Measurements from ENCODE around the gene FBN1. TPM values are rescaled to one million over a fixed set of nuclear protein-coding genes. Genes with fewer than 3 reads are reported as not detected.

FBN1 gene
- polyA plus RNA-seq, 3 donors: 91.0 to 113 (median 94.2) TPM

DNA sequence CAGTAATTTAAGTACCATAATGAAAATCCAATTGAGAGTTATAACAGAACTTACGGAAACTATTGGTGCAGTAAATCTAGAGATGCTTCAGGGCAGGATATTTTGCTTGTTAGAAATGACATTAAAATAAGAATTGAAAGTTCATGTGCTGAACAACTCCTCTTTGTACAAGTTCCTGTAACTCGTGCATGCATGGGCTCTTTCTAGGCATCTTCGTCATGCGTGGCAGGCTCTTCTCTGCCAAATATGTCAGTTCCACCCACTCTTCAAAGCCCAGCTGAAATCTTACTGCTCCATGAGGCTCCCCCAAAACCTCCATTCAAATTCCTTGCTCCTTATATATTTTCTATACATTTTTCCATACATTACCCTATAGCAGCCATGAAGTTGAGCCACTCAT, 48.7 kb downstream of the FBN1 start:
- no peak for DNase-seq (ENCODE audit: extremely low read depth in 1 of 11, low read depth in 9 of 11, low spot score in 4 of 11)

DNA sequence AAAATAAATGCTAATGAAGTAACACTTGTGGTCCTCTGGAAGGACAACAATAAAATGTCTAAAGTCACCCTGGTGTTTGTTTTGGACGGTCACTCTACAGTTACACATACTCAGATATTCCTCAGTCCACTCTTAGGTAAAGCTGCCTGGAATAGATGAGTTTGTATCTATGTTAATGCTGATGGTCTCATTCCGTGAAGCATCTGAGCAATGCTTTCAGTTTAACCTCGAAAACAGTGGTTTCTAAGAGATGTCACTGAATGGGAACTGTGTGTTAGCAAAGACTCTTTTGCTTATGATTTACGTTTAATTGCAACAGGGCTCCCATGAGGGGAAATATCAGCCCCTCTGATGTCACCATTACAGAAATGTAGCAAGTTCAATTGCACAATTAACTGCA, 49.1 kb downstream of the FBN1 start:
- no peak for DNase-seq (ENCODE audit: extremely low read depth in 1 of 11, low read depth in 9 of 11, low spot score in 4 of 11)

DNA sequence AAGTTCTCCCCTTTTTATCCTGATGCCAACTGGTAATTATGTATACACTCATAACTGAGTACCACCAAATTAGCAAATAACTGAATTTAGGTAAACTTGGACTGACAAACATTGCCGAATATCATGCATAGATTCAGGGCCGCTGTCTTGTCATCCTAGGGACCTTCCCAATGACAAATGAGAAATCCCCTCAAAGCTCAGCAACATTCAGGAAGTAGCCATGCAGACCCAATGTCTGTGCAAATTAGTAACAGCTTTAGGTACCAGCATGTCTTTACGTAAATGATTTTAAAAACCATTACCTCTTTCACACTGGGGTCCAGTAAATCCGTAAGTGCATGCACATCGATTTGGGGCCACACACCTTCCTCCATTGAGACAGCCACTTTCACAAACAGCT, 49.5 kb downstream of the FBN1 start:
- DNase-seq (ENCODE audit: extremely low read depth in 1 of 11, low read depth in 9 of 11, low spot score in 4 of 11): no peak

DNA sequence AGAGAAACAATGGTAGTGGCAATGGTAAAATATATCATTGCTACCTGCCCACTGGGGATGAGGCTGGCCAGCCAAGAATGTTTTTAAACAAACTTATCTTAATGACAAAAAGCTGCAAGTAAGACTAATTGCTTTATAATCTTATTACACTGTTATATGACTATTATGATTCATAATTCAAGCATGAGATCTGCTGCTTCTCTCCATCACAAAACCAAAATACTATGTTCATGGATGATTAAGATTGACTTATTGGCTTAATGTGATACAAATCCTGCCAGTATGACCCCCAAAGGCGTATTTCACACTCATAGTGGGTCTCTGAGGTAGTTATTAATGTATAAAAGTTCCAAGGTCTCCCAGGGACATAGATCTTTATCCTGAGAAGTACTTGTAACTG, 52.6 kb downstream of the FBN1 start:
- no peak for DNase-seq (ENCODE audit: extremely low read depth in 1 of 11, low read depth in 9 of 11, low spot score in 4 of 11)

DNA sequence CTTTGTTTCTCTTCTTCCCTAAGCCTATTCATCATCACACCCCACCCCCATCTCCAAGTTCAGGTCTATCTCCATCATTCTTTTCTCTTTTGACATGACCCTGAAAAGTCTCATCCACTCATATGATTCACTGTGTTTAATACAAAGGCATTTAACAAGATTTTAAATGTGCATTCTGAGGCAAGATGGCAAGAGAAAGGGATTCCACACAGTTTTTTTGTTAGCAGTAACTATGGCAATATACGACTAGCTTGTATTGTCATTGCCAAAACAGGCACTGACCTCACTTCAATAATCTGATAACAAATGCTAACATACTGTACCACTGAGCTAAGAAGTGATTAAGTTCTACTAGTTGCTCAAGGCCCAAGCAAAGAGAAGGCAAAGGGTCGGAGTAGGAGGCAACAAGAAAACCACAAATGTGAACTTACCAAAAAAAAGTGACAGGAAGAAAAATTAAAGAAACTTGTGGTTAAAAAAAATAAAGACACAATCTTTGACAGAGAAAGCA, 53.2 kb downstream of the FBN1 start:
- no peak for DNase-seq (ENCODE audit: extremely low read depth in 1 of 11, low read depth in 9 of 11, low spot score in 4 of 11)

DNA sequence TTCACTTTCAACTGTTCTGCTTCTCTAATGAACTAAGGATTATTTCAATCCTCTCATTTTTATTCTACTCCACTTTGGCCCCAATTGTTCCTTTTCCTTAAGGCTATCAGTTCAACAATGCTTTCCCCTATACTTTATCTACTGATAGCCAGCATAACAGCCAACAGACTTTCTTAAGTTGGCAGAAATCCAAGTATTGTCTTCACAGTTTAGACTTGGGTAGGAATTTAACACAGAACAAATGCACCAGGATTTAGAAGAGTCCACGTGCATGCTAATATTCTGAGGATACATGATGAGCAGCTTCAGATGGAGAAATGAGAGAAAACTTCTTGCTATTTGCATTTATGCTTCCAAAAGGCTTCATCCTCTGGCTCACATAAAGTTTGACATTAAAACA, 54.8 kb downstream of the FBN1 start:
- no peak for DNase-seq (ENCODE audit: extremely low read depth in 1 of 11, low read depth in 9 of 11, low spot score in 4 of 11)

DNA sequence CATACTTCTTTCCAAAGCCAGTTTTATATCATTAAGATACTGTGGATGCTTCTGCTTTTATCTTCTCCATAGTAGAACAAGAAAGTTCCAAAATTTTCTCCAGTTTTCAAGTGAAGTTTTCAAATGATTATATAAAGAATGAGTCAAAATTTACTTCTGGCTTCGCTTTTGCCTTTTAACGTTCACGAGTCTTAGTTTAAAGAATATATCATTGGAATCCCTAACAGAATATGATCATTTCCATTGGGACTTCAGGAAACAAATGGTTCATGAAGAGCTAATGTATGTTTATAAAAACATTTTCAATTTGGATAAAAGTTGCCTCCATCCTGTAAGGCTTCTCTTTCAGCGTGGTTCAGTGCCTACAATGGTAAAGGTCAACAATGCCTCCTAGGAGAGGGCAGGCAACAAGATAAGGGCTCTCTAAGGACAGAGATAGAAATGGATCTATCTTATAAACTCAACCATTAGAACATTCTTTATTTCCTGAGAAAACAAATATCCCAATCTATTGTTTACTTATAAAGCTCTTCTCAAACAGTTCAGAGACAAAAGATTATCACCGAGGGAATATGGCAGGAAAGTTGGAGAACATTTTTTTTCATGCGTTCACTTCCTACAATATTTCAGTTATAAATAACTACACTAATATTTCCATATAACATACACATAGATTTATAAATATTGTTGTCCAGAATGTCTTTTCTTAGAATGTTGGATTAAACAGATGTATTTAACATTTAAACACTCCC, 60.5 kb downstream of the FBN1 start:
- no peak for DNase-seq (ENCODE audit: extremely low read depth in 1 of 11, low read depth in 9 of 11, low spot score in 4 of 11)

DNA sequence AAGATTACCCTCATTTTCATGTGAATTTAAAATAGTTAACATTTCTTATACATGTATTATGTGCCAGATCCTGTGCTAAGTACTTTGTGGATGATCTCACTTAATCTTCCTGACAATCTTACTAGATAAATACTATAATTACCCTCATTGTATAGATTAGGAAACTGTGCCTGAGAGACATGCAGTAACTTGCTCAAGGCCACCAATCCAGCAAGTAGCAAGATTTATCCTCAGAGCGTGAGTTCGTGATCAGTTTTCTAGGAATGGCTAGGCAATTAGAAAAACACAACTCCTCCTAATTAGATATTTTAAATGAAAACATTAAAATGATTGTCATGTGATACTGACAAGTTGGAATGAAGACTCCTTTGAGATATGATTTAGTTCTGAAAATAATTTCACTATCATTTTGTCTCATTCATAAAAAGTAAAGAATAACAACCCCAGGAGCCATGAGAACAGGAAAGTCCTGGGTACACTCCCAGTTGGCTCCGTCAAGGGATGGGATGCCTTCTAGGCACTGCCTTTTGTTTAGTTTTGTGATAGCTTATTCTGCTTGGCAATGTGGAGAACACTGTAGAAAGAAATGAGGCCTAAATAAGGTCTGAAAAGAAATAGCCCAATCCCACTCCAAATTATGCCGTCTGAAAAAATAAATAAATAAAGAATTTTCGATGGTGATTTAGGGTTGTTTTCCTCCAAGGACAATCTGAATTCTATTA, 61.3 kb downstream of the FBN1 start:
- DNase-seq (ENCODE audit: extremely low read depth in 1 of 11, low read depth in 9 of 11, low spot score in 4 of 11): no peak

DNA sequence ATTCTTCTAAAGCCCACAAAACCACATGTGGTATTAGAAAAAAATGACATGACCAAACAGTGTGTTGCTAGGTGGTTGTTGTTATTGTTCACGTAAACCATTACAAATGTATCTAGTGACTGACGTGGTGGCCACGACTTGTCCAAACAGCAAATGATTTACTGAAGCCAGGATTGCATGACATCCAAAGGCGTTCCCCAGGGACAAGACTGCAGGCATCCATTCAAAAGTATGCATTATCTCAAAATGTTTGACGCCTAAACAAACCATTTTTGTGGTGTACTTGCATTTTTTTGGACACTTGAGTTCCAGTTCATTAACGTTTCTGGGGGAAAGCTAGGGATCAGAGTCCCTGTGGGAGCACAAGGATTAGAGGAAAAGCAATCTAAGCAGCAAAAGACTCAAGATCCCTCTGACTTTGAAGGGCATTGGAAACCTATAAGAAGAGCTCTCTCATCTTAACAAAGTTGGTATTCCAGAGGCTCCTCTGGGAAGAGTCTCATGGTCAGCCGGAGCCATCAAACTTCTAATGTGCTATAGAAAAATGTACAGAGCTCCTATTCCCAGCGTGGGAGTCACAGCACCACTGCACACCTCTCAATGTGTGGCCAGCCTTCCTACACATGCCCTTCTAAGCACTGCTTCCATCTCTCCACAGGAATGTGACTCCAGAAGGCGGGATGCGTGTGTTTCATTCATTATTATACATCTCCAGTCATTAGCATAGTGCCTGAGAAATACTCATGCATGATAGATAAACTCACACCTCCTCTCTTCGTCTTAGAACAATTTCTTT, 62.9 kb downstream of the FBN1 start:
- no peak for DNase-seq (ENCODE audit: extremely low read depth in 1 of 11, low read depth in 9 of 11, low spot score in 4 of 11)

DNA sequence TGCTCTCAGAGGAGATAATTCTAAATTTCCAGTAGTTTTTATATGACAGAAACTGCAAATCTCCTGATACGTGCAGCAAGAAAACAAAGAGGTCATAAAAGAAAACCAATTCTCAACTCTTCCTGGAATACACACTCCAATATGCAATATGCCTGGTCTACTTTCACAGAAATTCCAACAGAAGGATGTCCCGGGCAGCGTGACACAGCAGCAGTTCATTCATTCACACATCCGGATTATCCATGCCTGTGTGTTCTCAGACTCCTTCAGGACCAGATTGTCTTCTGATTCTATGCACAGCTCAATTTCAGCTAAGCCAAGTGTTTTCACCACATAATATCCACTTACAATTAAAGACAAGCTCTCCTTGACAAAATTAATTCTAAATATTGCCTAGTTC, 64.3 kb downstream of the FBN1 start:
- DNase-seq (ENCODE audit: extremely low read depth in 1 of 11, low read depth in 9 of 11, low spot score in 4 of 11): no peak

DNA sequence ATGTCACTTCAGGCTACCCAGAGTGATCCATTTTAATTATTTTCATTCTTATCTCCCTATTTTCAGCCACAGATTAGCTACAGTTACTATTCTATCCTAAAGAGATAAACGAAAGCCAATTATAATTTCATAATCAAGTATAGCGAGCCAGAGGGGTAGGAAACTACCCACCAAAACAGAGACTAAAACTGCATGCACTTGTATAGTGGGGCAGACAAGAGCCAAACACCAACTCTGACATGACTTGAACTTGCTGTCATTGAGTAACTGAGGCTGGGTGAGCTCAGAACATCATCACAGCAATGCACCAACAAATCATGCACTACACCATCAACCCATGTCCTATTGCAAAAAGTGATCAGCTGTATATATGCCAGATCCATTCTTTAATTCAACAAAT, 64.8 kb downstream of the FBN1 start:
- DNase-seq (ENCODE audit: extremely low read depth in 1 of 11, low read depth in 9 of 11, low spot score in 4 of 11): no peak

DNA sequence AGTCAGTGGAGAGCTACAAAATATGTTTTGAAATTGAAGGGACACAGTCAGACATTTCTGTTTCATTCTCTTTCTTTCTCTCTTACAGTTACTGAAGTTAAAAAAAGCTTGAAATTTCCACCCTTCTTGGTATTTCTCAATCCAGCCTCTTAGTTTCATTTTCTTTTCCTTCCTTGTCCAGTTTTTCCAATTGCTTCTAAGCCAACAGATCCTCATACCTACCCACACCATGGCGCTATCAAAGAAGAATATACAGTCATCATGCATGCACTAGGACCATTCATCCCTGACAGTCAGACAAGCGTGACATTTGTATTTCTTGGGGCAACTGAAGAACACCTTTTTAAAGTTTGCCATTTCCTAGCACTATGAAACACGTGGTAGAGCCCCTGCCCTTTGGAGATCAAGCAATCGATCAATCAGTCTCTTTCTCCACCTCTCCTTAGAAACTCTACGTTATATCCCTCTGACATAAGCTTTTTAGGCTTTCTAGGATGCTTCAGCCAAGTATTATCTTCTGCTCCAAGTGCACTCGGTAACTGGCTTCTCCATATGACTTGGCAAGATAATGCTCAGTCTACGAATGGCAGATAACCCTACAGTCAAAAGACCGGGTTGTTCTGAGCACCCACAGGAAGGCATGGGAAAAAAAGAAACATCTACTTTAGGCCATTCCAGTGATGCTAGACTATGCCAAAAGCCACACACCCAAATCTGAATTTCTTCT, 65.4 kb downstream of the FBN1 start:
- DNase-seq (ENCODE audit: extremely low read depth in 1 of 11, low read depth in 9 of 11, low spot score in 4 of 11): no peak

DNA sequence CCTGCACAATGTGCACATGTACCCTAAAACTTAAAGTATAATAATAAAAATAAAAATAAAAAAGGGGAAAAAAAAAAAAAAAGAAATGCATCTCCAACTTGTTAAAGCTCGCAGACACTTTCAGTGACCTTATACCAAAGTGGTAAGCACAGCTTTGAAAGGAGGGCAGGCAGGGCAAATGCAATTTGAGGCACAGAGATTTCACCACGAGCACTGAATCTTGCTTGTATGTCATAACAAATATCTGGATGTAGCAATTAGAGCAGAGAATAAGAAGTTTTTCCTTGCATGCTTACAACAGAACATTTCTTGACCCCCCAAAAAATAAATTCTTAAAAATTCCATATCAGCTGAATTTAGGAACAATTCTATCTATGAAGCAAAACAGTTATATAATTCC, 66.5 kb downstream of the FBN1 start:
- DNase-seq (ENCODE audit: extremely low read depth in 1 of 11, low read depth in 9 of 11, low spot score in 4 of 11): no peak

DNA sequence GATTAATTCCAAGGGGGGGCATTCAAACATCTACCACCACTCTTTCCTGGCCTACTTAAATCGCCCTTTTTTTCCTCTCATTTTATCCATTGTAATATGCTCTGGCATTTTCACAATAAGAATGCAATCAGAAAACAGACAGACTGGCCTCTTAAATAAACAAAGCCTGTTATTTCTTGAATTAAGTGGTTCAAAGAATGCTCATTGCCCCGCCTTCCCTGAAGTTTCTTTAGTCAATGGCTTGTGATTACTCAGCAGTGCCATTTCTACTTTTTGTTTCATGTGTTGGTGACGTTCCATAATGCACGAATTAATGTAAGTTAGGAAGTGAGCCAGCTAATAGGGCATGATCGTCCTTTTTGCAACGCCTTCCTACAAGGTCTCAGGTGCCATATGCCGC, 68.0 kb downstream of the FBN1 start:
- DNase-seq (ENCODE audit: extremely low read depth in 1 of 11, low read depth in 9 of 11, low spot score in 4 of 11): no peak

DNA sequence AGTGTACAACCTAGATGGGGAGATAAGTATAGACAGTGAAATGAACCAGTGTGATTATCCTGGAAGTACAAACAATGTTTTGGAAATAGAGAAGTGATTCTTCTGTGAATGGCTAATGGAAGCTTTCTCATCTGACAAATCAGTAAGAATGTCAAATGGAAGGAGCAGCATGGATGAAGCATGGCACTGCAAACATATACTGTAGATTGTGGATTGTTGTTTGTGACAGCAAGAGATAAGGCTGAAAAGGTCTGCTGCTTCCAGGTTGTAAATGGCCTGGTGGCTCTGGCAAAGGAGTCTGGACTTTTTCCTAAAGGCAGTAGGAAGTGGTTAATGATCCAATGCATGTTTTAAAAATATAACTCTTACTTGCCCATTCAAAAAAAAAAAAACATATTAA, 71.3 kb downstream of the FBN1 start:
- no peak for DNase-seq (ENCODE audit: extremely low read depth in 1 of 11, low read depth in 9 of 11, low spot score in 4 of 11)

DNA sequence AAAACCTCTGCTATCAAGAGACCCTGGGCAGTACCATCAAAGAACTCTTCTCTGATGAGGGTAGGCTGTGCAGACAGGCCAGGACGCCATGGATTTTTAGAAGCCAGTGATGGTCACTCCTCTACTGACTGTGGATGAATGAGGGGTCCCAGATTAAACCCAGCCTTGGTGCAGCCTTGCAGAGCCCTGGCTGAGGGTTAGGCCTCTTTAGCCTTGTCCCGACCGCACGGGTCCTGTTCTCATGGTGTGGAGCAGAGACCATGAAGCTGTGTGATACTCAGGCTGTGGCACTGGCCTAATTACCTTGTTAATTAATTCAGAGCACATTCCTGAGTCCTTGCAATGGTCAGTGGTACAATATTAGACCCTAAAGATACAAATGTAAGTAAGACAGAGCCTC, 71.7 kb downstream of the FBN1 start:
- no peak for DNase-seq (ENCODE audit: extremely low read depth in 1 of 11, low read depth in 9 of 11, low spot score in 4 of 11)

DNA sequence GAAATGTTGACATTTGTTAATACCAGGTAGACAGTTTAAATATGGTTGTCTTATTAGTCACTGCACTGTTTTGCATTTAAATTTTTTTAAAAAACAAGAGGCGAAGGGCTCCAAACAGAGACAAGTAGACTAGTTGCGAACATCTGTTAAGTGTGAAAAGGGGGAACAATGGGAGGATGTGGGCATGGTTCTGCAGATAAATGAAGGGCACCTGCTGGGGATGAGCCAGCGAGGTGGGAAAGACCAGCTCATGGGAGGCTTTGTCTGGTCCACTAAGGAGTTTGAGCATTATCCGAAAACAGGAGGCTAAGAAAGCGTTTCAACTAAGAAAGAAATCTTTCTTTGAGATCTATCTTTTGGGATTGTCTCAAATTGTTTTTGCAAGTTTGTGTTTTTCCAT, 72.7 kb downstream of the FBN1 start:
- no peak for DNase-seq (ENCODE audit: extremely low read depth in 1 of 11, low read depth in 9 of 11, low spot score in 4 of 11)

DNA sequence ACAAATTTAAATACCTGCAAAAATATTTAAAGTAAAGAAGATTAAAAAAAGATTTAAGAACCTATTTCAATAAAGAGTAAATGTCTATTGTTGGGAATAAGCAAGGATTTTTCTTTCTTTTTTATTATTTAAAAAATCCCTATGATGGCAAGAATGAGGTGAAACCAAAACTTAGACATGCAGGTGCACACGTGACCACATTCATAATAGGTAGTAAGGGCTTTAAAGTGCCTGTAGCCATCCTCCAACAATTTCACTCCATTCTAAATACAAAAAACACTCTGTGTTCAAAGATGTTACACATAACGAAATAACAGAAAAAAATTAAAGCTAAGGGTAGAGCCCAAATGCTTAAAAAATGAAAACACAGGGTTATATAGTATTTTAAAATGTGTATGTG, 74.0 kb downstream of the FBN1 start:
- DNase-seq (ENCODE audit: extremely low read depth in 1 of 11, low read depth in 9 of 11, low spot score in 4 of 11): no peak

DNA sequence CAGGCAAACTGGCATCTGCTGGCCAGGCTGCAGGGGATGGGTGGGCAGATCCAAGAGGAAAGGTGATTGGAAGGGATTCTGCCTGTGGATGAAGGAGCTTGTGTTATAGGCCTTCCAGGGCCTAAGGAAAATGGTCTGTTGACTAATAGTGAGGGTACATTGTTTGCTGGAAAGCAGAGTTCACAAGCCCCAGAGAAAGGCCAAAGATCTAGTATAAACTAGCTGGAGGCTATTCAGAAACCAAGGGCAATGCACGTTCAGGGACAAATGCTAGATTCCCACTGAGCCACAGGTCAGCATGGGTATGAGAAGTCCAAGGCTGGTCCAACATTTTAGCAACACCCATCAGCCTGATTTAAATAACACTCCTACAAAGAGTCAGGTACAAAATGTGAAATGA, 74.7 kb downstream of the FBN1 start:
- DNase-seq (ENCODE audit: extremely low read depth in 1 of 11, low read depth in 9 of 11, low spot score in 4 of 11): no peak
